Measurements from ENCODE around the gene MTMR11.

Gene MTMR11

DNA sequence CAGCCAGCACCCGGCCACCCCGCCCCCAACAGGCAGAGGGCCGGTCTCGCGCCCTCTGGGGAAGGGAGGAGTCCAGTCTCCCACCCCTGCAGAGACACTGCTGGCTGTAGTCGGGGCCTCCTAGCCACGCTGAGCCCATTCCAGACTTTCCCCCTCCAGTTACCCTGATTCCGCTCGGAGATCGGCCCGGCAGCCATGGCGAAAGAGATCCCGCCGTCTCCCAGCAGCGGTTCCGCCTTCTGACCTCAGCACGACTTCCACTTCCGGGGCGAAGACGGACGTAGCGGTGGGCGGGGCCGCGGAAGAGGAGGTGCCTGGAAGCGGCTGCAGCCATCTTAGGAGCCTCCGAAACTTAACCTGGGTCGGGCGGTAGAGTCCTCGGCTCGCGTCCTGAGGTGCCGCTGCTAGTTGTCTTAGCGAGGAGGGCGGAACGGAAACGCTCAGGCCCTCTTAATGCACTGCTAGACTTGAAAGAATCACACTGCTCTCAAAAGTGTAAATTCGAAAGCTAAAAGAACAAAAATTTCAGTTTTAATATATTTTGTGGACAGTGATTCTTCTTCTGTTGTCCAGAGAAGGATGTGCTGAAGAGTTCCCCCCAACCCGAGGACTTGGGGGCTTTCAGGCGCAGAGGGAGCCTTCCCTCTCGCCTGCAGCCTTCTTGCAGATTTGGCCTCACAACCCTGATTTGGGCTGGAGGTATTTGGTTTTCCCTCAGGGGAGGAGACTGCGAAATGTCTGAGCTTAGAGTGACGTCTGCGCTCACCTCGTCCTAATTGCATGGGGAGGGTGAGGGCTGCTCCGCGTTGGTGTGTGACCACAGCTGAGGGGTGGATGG lies 8.9 kb downstream of the MTMR11 start, which contains the start of gene SF3B4:
Gene SF3B4, minus strand, starts transcription at position 241 of the 838 bp plus-strand sequence. Its CDS starts 44 bp downstream, at position 197.
- peak within 1 kb of the TSS; percentile 77 to 95 for H3K27ac ChIP-seq
- peak within 1 kb of the TSS; percentile 98 for H3K4me3 ChIP-seq
- peak; percentile 96 for DNase-seq (ENCODE audit: low spot score)
- TF ChIP-seq, protein P1, sequence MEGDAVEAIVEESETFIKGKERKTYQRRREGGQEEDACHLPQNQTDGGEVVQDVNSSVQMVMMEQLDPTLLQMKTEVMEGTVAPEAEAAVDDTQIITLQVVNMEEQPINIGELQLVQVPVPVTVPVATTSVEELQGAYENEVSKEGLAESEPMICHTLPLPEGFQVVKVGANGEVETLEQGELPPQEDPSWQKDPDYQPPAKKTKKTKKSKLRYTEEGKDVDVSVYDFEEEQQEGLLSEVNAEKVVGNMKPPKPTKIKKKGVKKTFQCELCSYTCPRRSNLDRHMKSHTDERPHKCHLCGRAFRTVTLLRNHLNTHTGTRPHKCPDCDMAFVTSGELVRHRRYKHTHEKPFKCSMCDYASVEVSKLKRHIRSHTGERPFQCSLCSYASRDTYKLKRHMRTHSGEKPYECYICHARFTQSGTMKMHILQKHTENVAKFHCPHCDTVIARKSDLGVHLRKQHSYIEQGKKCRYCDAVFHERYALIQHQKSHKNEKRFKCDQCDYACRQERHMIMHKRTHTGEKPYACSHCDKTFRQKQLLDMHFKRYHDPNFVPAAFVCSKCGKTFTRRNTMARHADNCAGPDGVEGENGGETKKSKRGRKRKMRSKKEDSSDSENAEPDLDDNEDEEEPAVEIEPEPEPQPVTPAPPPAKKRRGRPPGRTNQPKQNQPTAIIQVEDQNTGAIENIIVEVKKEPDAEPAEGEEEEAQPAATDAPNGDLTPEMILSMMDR (IDR thresholded peaks at IDR 0.05), result no peak

DNA sequence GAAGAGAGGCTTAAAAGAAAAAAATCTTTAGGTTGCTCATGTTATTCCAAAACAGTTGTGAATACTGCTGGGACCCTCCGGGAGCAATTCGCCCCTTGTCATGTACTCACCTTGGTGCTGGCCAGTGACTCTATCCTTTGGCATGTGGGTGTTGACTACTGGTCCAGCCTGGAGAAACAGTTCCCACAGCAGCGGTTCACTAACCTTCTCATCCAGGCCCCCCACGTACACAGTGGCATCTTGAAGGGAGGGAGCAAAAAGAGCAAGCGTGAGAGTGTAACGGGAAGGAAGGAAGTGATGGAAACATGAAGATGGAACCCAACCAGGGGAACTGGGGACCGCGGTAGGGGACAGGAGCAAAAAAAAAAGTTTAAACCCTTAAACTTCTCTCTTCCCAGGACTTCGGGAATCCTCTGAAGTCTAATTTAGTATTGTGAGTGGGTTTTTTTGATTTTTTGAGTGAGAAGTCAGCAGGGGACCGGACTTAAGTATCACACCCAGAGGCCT lies 9.6 kb downstream of the MTMR11 start:
- no peak for DNase-seq (ENCODE audit: low spot score)
- TF ChIP-seq, protein P1 (IDR thresholded peaks at IDR 0.05), result no peak
- Histone ChIP-seq H3K27ac (peak overlapping the region; percentile 77 to 95), H3K4me3 (peak overlapping the region; percentile 98)

DNA sequence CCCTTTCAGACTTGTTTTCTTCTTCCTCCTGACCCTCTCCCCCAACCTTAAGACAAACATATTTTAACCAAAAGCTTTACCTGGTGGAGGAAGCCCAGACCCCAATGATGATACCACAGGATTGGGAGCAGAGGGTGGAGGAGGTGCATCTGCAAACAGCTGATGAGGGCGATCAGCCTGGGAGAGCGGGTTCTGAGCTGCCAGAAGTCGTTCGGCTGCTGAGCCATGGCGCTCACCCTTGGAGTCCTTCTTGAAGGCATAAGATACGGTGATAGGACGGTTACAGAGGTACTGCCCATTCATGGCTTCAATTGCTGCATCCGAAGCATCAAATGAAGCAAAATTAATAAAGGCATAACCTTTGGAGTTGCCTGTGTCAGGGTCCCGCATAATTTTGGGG lies 10.4 kb downstream of the MTMR11 start:
- TF ChIP-seq, protein P1 (IDR thresholded peaks at IDR 0.05), result no peak
- Histone ChIP-seq H3K27ac (no peak overlapping the region), H3K4me3 (peak overlapping the region; percentile 98)
- no peak for DNase-seq (ENCODE audit: low spot score)

DNA sequence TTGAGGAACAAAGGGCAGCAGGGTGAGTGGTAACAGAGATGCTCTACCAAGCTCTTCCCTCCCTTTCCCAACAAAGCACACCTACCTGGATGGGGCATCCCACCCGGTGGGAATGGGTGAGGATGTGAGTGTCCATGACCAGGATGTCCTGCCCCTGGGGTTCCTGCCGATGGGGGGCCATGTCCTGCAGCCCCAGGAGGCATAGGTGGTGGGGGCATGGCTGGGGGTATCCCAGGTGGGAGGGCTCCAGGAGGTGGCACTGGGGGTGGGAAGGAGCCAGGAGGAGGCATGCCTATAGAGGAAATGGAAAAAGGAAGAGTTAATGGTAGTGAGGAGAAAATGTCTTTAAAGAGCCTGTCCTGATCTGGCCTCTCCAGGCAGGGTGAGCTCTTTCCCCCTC lies 10.9 kb downstream of the MTMR11 start:
- no peak for DNase-seq (ENCODE audit: low spot score)
- no peak overlapping the region for H3K27ac ChIP-seq
- peak overlapping the region; percentile 98 for H3K4me3 ChIP-seq
- TF ChIP-seq, protein P1 (IDR thresholded peaks at IDR 0.05), result no peak

- no peak overlapping the region for H3K4me3 ChIP-seq
- TF ChIP-seq, protein P1 (IDR thresholded peaks at IDR 0.05), result no peak
- DNase-seq (ENCODE audit: low spot score), result no peak
- no peak overlapping the region for H3K27ac ChIP-seq
Measured at GRCh38 chr1:149925345-149925744, 11.3 kb downstream of the MTMR11 start.

DNA sequence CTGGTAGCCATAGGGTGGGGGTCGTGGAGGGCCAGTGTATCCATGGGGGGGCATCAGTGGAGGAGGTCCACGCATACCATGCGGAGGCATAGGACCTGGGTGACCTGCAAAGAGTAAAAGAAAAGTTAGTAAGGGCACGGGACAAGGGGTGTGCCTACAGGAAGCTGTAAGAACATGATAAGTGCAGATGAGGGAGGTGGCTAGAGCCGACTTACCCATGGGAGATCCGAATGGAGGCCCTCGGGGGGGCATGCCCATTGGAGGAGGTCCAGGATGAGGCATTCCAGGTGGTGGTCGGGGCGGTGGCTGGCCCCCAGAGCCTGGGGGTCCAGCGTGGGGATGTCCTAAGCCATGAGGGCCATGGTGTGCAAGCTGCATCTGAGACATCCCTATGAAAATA lies 13.1 kb downstream of the MTMR11 start:
- no peak for DNase-seq (ENCODE audit: low spot score)
- no peak overlapping the region for H3K4me3 ChIP-seq
- no peak overlapping the region for H3K27ac ChIP-seq
- TF ChIP-seq, protein P1 (IDR thresholded peaks at IDR 0.05), result no peak

All from coronary artery (tissue), 2 donors.